ENCODE data around the gene YAF2. TPM values are rescaled to one million over a fixed set of nuclear protein-coding genes. Genes with fewer than 3 reads are reported as not detected.
A peak's percentile ranks its signal among the peaks of the same experiment; 100 is the strongest.

Gene YAF2
- total and polyA plus RNA-seq, 2 of the 13 experiments (the other 11 are each of a cell fraction or from before 2014, with no cell fraction given): 8.4 to 11.7 TPM

DNA sequence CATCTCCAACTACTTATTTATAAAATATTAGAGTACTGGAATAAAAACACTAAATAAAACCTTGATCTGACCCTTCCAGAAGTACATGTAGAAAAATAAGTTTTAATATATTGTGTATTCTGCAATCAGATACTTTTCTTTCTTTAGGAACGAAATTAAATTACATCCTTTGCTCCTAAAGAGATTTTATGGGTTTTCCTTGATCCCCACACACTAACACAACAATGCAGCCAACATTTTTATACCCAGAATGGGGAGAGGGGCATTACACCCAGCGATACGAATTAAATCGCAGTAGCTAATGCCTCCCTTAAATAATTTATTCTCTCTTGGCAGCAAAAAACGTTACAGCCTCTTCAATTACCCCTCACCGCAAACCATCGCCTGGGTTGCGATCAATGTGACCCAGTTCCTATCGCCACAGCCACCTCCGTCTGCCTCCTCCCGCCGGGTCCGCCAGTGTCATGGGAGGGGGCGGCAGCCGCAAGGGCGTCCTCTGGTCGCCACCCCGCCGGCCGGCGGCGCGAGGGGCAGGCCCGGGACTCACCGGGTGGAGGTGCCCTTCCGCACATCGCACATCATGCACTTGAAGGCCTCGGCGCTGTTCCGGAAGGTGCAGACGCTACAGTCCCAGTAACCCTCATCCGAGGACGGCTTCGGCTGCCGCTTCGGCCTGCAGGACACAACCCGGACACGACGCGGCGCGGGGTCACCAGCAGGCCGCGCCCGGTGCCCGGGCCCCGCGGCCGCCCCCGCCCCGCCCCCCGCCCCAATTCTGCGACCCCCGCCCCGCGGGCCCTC lies 796 bp downstream of the YAF2 start (continued):
- TF ChIP-seq ASH2L (IDR thresholded peaks at IDR 0.05; ENCODE audit: insufficient read length, low read depth, low read length) (peak; percentile 74), MYPOP (CRISPR knock-in tag; IDR thresholded peaks at IDR 0.05) (peak; percentile 51; the same call in 1 of the 2 replicates), ZNF691 (CRISPR knock-in tag; IDR thresholded peaks at IDR 0.05; ENCODE audit: borderline replicate concordance, low read depth) (peak; percentile 83; the same call in 1 of the 2 replicates), ZFP41 (CRISPR knock-in tag; IDR thresholded peaks at IDR 0.05; ENCODE audit: borderline replicate concordance) (no peak), RARA (CRISPR knock-in tag; IDR thresholded peaks at IDR 0.05) (peak; percentile 49), SIN3A (IDR thresholded peaks at IDR 0.05; ENCODE audit: borderline replicate concordance, low read depth, low read length) (no peak)
- TF ChIP-seq, protein P1, sequence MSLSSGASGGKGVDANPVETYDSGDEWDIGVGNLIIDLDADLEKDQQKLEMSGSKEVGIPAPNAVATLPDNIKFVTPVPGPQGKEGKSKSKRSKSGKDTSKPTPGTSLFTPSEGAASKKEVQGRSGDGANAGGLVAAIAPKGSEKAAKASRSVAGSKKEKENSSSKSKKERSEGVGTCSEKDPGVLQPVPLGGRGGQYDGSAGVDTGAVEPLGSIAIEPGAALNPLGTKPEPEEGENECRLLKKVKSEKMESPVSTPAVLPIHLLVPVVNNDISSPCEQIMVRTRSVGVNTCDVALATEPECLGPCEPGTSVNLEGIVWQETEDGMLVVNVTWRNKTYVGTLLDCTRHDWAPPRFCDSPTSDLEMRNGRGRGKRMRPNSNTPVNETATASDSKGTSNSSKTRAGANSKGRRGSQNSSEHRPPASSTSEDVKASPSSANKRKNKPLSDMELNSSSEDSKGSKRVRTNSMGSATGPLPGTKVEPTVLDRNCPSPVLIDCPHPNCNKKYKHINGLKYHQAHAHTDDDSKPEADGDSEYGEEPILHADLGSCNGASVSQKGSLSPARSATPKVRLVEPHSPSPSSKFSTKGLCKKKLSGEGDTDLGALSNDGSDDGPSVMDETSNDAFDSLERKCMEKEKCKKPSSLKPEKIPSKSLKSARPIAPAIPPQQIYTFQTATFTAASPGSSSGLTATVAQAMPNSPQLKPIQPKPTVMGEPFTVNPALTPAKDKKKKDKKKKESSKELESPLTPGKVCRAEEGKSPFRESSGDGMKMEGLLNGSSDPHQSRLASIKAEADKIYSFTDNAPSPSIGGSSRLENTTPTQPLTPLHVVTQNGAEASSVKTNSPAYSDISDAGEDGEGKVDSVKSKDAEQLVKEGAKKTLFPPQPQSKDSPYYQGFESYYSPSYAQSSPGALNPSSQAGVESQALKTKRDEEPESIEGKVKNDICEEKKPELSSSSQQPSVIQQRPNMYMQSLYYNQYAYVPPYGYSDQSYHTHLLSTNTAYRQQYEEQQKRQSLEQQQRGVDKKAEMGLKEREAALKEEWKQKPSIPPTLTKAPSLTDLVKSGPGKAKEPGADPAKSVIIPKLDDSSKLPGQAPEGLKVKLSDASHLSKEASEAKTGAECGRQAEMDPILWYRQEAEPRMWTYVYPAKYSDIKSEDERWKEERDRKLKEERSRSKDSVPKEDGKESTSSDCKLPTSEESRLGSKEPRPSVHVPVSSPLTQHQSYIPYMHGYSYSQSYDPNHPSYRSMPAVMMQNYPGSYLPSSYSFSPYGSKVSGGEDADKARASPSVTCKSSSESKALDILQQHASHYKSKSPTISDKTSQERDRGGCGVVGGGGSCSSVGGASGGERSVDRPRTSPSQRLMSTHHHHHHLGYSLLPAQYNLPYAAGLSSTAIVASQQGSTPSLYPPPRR (CRISPR knock-in tag; IDR thresholded peaks at IDR 0.05; ENCODE audit: borderline replicate concordance): no peak

All from HepG2 (cell line).